Cardiac fibroblast (primary cell): ENCODE results near the gene COPB1.

Experiments used
- DNase-seq, 2 donors: peaks; one replicate each; pipeline versions ENCODE4 v3.0.0 to v3.0.0-alpha.2; 2010; ENCODE audit warnings: low read depth in 2 of 2
- H3K4me3 ChIP-seq, 2 donors: replicated peaks in 1 of 2; 1 replicate in 1 of 2; 2 replicates in 1 of 2; pipeline ENCODE4 v1.5.1; 2011; ENCODE audit warnings: low read depth in 2 of 2, low read length in 2 of 2, mild to moderate bottlenecking in 2 of 2, moderate library complexity in 1 of 2
- TF ChIP-seq, protein P1 (sequence below): IDR thresholded peaks from one replicate; pipeline ENCODE4 v1.5.1; 2011; ENCODE audit warnings: low read depth, mild to moderate bottlenecking, low read length, inconsistent platforms

COPB1 gene

DNA sequence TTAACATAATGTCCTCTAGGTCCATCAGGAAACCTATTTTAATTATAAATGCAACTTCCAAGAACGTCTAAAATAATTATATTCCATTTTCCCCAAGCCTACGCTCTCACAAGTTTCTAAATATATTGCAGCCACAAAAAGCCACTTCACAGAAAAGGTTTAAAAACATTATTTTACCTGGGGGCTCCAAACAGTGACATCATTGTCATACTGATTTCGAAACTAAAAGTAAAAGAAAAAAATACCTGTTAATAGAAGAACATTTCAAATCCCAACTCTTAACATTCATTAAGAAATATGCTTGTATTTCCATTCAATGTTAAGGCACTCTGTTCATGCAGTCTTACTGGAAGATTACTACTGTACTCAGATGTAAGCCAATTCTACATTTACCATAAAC is 19.2 kb upstream of the COPB1 start:
- DNase-seq, result no peak
- TF ChIP-seq, protein P1, sequence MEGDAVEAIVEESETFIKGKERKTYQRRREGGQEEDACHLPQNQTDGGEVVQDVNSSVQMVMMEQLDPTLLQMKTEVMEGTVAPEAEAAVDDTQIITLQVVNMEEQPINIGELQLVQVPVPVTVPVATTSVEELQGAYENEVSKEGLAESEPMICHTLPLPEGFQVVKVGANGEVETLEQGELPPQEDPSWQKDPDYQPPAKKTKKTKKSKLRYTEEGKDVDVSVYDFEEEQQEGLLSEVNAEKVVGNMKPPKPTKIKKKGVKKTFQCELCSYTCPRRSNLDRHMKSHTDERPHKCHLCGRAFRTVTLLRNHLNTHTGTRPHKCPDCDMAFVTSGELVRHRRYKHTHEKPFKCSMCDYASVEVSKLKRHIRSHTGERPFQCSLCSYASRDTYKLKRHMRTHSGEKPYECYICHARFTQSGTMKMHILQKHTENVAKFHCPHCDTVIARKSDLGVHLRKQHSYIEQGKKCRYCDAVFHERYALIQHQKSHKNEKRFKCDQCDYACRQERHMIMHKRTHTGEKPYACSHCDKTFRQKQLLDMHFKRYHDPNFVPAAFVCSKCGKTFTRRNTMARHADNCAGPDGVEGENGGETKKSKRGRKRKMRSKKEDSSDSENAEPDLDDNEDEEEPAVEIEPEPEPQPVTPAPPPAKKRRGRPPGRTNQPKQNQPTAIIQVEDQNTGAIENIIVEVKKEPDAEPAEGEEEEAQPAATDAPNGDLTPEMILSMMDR, result no peak
- H3K4me3 ChIP-seq, result peak overlapping the region; percentile 76 to 91

DNA sequence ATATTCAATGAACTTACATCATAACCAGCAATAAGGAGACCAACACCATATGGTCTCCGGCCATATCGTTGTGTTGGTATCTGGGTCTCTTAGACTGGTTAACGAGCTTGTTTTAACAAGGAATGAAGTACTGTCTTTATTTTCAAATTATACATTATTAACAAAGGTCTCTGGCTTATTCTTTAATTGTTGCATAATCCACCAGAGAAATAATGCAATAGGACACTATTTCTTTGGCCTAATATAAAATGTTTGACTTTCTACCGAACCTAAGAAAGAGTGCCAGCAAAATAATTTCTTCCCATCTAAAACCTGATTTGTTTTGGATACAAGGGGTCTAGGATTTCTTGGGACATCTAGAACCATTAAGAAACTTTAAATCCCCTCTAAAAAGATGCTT is 14.2 kb upstream of the COPB1 start:
- TF ChIP-seq, protein P1, result no peak
- no peak for DNase-seq
- H3K4me3 ChIP-seq, result no peak overlapping the region

DNA sequence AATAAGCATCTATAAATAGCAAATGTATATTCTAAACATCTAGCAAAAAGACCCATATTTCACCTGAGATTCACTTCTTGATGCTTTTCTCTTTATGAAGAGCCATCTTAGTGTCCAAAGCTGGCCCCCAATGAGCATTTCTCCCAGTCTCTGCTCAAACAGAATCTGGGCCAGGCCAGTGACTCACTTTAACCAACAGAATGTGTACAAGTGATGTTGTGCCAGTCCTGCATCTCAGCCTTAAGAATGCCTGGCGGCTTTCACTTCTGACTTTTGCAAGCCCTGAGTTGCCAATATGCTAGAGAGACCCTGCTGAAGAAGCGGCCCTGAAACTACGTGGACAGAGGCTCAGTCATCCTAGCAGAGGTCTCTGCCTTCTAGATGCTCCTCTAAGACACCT is 6.9 kb upstream of the COPB1 start:
- TF ChIP-seq, protein P1, result no peak
- H3K4me3 ChIP-seq, result no peak overlapping the region
- peak; percentile 8 to 28 for DNase-seq

DNA sequence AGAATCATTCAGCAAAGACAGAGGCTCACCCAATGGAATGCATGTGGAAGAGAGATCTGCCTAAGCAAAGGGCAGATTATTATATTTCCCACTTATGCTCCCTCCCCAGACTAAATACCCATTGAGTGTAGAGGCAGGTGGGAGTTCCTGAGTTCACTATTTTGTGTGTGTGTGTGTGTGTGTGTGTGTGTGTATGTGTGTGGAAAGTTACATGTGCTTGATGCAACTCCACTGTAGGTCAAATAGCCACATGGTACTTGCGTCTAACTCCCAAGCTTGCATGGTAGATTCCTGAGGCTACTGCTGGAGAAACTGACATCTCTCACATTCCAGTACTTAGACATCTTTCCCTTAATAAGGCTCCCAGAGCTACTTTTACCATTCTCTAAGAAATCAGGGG is 3.4 kb upstream of the COPB1 start:
- H3K4me3 ChIP-seq, result no peak overlapping the region
- DNase-seq, result no peak
- TF ChIP-seq, protein P1, result no peak

DNA sequence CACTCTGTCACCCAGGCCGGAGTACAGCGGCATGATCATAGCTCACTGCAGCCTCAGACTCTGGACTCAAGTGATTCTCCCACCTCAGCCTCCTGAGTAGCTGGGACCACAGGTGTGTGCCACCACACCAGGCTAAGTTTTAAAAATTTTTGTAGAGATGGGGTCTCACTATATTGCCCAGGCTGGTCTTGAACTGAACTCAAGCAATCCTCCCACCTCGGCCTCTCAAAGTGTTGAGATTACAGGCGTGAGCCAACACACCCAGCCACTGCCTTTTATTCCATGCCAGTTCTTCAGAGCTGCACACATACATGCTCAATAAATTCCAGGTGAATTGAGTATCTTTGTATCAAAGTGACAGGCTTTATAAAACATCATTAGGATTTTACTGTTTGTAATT is 2.4 kb upstream of the COPB1 start:
- H3K4me3 ChIP-seq, result no peak overlapping the region
- no peak for DNase-seq
- TF ChIP-seq, protein P1, result no peak

DNA sequence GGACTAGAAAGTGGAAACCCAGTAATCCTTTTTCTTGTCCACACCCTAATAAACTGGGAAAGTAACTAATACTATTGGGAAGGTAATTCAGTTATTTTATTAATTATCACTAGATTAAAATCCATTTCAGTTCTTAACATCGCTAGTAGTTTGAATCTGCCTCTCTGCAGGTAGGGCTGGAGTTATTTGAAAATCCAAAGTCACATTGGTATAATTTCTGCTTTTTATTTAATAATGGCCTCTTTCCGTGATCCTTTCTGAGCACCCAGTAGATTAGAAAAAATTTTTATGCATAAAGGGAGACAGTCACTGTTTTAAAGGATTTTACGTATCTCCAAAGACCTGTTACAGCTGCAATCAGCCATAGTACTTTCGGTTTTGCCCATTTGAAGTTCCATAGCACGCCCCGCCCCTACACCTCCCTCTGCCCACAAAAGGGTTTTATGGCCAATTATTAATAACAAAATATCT is 605 bp upstream of the COPB1 start:
- TF ChIP-seq, protein P1, result no peak
- H3K4me3 ChIP-seq, result peak overlapping the region; percentile 85 to 92
- DNase-seq, result peak; percentile 59 to 72

DNA sequence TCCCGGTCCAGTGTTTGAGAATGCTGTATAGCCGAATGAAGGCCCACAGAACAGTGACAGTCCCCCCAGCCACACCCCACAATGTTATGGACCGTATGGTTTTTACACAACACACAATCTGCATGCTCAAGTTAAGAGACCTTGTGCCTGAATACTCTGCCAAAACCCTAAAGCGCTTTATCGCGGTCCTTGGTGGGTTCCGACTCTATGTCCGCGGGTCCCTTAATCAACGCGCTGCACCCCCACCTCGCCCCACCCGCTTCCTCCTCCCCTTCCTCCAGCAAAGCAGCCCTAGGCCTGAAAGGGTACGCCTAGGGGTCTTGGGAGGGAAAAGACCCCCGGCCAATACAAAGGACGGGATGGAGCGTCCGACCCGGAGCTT is 442 bp downstream of the COPB1 start:
- TF ChIP-seq, protein P1, result no peak
- H3K4me3 ChIP-seq, result peak overlapping the region; percentile 85 to 92
- peak; percentile 16 to 28 for DNase-seq
